Ureter (tissue), 1 donor: ENCODE data around the gene INTS1. TPM values are rescaled to one million over a fixed set of nuclear protein-coding genes. Genes with fewer than 3 reads are reported as not detected.

ENCODE experiments used
- DNase-seq: peaks from one replicate; pipeline ENCODE4 v3.0.0-alpha.2; 2020; ENCODE audit warnings: low spot score
- total RNA-seq: library from RNA; stranded (reverse); gene quantifications from one replicate; pipeline ENCODE4 v1.2.4, GENCODE V29; 2023
- donor health status: DM: yes; HTN: yes; CAD: no.

Gene INTS1
- total RNA-seq, 1 donor from 2014 or later = 97.5 TPM

- no peak for DNase-seq
Observed at GRCh38 chr7:1463676-1464223, 40.4 kb downstream of the INTS1 start.

- no peak for DNase-seq
Observed at GRCh38 chr7:1461646-1462375, 42.4 kb downstream of the INTS1 start.

GRCh38 chr7:1460821-1461645 is 43.2 kb downstream of the INTS1 start:
- peak; percentile 75 for DNase-seq

GRCh38 chr7:1459920-1460820 is 44.0 kb downstream of the INTS1 start:
- peak; percentile 65 for DNase-seq

- peak; percentile 100 for DNase-seq
Observed at GRCh38 chr7:1459512-1459892, 44.7 kb downstream of the INTS1 start.

- peak; percentile 86 for DNase-seq
Observed at GRCh38 chr7:1458683-1459511, 45.3 kb downstream of the INTS1 start, which contains the start of gene MICALL2. TSS of gene MICALL2 (minus strand) at chr7:1459470. CDS start at chr7:1459326, 144 bp downstream.

GRCh38 chr7:1457949-1458682 is 46.1 kb downstream of the INTS1 start:
- DNase-seq = no peak

GRCh38 chr7:1457059-1457948 is 46.9 kb downstream of the INTS1 start:
- no peak for DNase-seq

- no peak for DNase-seq
Observed at GRCh38 chr7:1455955-1456354, 48.2 kb downstream of the INTS1 start.

GRCh38 chr7:1455241-1455939 is 48.8 kb downstream of the INTS1 start:
- DNase-seq = peak; percentile 88

GRCh38 chr7:1454542-1454941 is 49.6 kb downstream of the INTS1 start:
- DNase-seq = no peak

- peak; percentile 73 for DNase-seq
Observed at GRCh38 chr7:1452205-1452604, 52.0 kb downstream of the INTS1 start.

GRCh38 chr7:1450987-1451386 is 53.2 kb downstream of the INTS1 start:
- DNase-seq = no peak

GRCh38 chr7:1450431-1450830 is 53.8 kb downstream of the INTS1 start:
- no peak for DNase-seq

GRCh38 chr7:1449951-1450350 is 54.2 kb downstream of the INTS1 start:
- no peak for DNase-seq

GRCh38 chr7:1449501-1449900 is 54.7 kb downstream of the INTS1 start:
- no peak for DNase-seq

GRCh38 chr7:1448958-1449357 is 55.2 kb downstream of the INTS1 start:
- no peak for DNase-seq

- DNase-seq = no peak
Observed at GRCh38 chr7:1447551-1448244, 56.5 kb downstream of the INTS1 start.
